Suprapubic skin (tissue), 4 donors: ENCODE data around the gene COG8. TPM values are rescaled to one million over a fixed set of nuclear protein-coding genes. Genes with fewer than 3 reads are reported as not detected.

Experiments
- DNase-seq, 2 donors: peaks; one replicate each; pipeline ENCODE4 v3.0.0-alpha.2; 2019; ENCODE audit warnings: low spot score in 2 of 2
- H3K27ac ChIP-seq: fragments of 200-600 bp; sonication (generic); one replicate; pipeline ENCODE4 v1.5.1; 2019
- H3K27me3 ChIP-seq: fragments of 200-600 bp; sonication (generic); one replicate; pipeline ENCODE4 v1.5.1; 2019
- H3K36me3 ChIP-seq: fragments of 200-600 bp; sonication (generic); one replicate; pipeline ENCODE4 v1.5.1; 2019
- H3K4me1 ChIP-seq: fragments of 200-600 bp; sonication (generic); one replicate; pipeline ENCODE4 v1.5.1; 2019
- H3K4me3 ChIP-seq: fragments of 200-600 bp; sonication (generic); one replicate; pipeline ENCODE4 v1.5.1; 2019; ENCODE audit warnings: mild to moderate bottlenecking
- H3K9me3 ChIP-seq: fragments of 200-600 bp; sonication (generic); one replicate; pipeline ENCODE4 v1.5.1; 2019
- CTCF ChIP-seq, 2 donors: fragments of 200-600 bp in 1 of 2; fragments of 450-650 bp in 1 of 2; sonication (generic) in 1 of 2; IDR thresholded peaks; one replicate each; pipeline ENCODE4 v1.5.1; 2016 to 2019; ENCODE audit warnings: antibody characterized with exemption in 2 of 2, mild to moderate bottlenecking in 1 of 2, moderate library complexity in 1 of 2
- EP300 ChIP-seq: sonication (generic); formaldehyde crosslinking; IDR thresholded peaks from one replicate; pipeline ENCODE4 v1.6.1; 2017; ENCODE audit warnings: antibody characterized with exemption
- POLR2A ChIP-seq, 2 donors: fragments of 450-650 bp; IDR thresholded peaks; one replicate each; pipeline ENCODE4 v1.6.1; 2017; ENCODE audit warnings: antibody characterized with exemption in 2 of 2, mild to moderate bottlenecking in 2 of 2, moderate library complexity in 2 of 2
- POLR2AphosphoS5 ChIP-seq, 3 donors: sonication (generic); formaldehyde crosslinking; IDR thresholded peaks; one replicate each; pipeline ENCODE4 v1.6.1; 2017; ENCODE audit warnings: antibody characterized with exemption in 3 of 3
- WGBS: methylation state at CpG from one replicate; pipeline ENCODE4 v1.1.5; 2018; 5-methylcytosine and 5-hydroxymethylcytosine counted together
- total RNA-seq, 4 donors: library from RNA; depleted of rRNA; stranded (reverse); fragments of >200 nt; gene quantifications; one replicate each; pipeline ENCODE4 v1.1.0, GENCODE V29; 2016

Gene COG8
- total RNA-seq, 4 donors from 2014 or later, result 45.3 to 70.4 (median 57.0) TPM

- Histone ChIP-seq H3K9me3 (no peaks in the 10 kb centered on the region), H3K36me3 (peaks cover 39% of the 10 kb centered on the region), H3K27me3 (no peaks in the 10 kb centered on the region), H3K4me1 (peaks cover 17% of the 10 kb centered on the region), H3K4me3 (no peak overlapping the region), H3K27ac (no peak overlapping the region)
- 96% methylated on average over 5 of the region's 5 CpGs for WGBS
- peak in 1 of 2 donors; percentile 19 for DNase-seq
- no peak for TF ChIP-seq CTCF (IDR thresholded peaks at IDR 0.05)
- no peak for TF ChIP-seq POLR2AphosphoS5 (IDR thresholded peaks at IDR 0.05)
- TF ChIP-seq POLR2A (IDR thresholded peaks at IDR 0.05), result no peak
- no peak for TF ChIP-seq EP300
These were observed 25.9 kb downstream of the COG8 start for GRCh38 chr16:69313469-69313868.

- WGBS, result 2% methylated on average over 11 of the region's 59 CpGs
- peak in 1 of 2 donors; percentile 75 for DNase-seq
- TF ChIP-seq EP300 (no peak), CTCF (IDR thresholded peaks at IDR 0.05) (no peak), POLR2A (IDR thresholded peaks at IDR 0.05) (no peak), POLR2AphosphoS5 (IDR thresholded peaks at IDR 0.05) (no peak)
- peaks cover 17% of the 10 kb centered on the region for H3K4me1 ChIP-seq
- peaks cover 24% of the 10 kb centered on the region for H3K36me3 ChIP-seq
- H3K27ac ChIP-seq, result peak overlapping the region; percentile 89
- no peaks in the 10 kb centered on the region for H3K9me3 ChIP-seq
- H3K27me3 ChIP-seq, result no peaks in the 10 kb centered on the region
- H3K4me3 ChIP-seq, result peak overlapping the region; percentile 87
These were observed 27.6 kb downstream of the COG8 start for GRCh38 chr16:69311533-69312387.

- no peaks in the 10 kb centered on the region for H3K9me3 ChIP-seq
- TF ChIP-seq POLR2A (IDR thresholded peaks at IDR 0.05) (peak in 1 of 2 donors; percentile 63), EP300 (no peak), CTCF (IDR thresholded peaks at IDR 0.05) (peak; percentile 91 to 100), POLR2AphosphoS5 (IDR thresholded peaks at IDR 0.05) (peak in 2 of 3 donors; percentile 22 to 65)
- H3K36me3 ChIP-seq, result peaks cover 15% of the 10 kb centered on the region
- no peaks in the 10 kb centered on the region for H3K27me3 ChIP-seq
- peak; percentile 97 to 98 for DNase-seq
- peak within 1 kb of the TSS; percentile 89 for H3K27ac ChIP-seq
- 31% methylated on average over 22 of the region's 70 CpGs for WGBS
- H3K4me3 ChIP-seq, result peak within 1 kb of the TSS; percentile 87
- peaks cover 22% of the 10 kb centered on the region for H3K4me1 ChIP-seq
These were observed 28.5 kb downstream of the COG8 start, which contains the start of gene VPS4A for GRCh38 chr16:69310653-69311532. VPS4A (plus strand) TSS chr16:69311350; CDS start chr16:69311512, 162 bp downstream.

GRCh38 chr16:69309316-69309715 is 30.0 kb downstream of the COG8 start:
- H3K36me3 ChIP-seq, result peaks cover 5% of the 10 kb centered on the region
- H3K4me3 ChIP-seq, result no peak overlapping the region
- no peak for DNase-seq
- H3K27ac ChIP-seq, result no peak overlapping the region
- TF ChIP-seq POLR2A (IDR thresholded peaks at IDR 0.05) (no peak), CTCF (IDR thresholded peaks at IDR 0.05) (no peak), EP300 (no peak), POLR2AphosphoS5 (IDR thresholded peaks at IDR 0.05) (no peak)
- no peaks in the 10 kb centered on the region for H3K27me3 ChIP-seq
- WGBS, result 84% methylated on average over 12 of the region's 12 CpGs
- peaks cover 22% of the 10 kb centered on the region for H3K4me1 ChIP-seq
- no peaks in the 10 kb centered on the region for H3K9me3 ChIP-seq
